GM18505 (cell line): Measurements from ENCODE around the gene CARHSP1.

Experiments
- ATAC-seq: cut with Tn5 transposase; IDR thresholded peaks from one replicate; pipeline ENCODE4 v1.9.1; 2021; ENCODE audit not compliant: unreplicated experiment
- POLR2A ChIP-seq: IDR thresholded peaks from 4 replicates; pipeline ENCODE4 v1.6.1; 2011; ENCODE audit warnings: borderline replicate concordance; ENCODE audit not compliant: insufficient read depth, insufficient read length; ENCODE audit errors: extremely low read depth

Gene CARHSP1

DNA sequence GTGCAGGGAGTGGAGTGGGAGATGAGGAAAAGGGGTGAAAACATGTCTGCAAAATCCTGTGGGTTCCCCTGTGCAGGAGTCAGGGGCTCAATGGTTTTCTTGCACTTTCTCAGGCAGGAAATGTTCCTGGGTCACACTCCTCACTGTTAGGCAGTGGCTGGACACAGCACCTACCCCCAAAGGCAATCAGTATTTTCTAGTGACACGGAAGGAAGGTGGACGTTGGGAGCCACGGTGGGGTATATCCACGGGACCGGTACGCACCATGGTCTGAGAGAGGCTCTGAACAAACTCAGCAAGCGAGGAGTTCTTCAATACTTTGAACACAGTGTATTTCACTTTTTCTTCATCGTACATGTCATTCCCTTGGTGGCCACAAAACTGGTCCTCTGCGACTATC, 34.2 kb upstream of the CARHSP1 start:
- TF ChIP-seq POLR2A = no peak
- ATAC-seq = no peak

DNA sequence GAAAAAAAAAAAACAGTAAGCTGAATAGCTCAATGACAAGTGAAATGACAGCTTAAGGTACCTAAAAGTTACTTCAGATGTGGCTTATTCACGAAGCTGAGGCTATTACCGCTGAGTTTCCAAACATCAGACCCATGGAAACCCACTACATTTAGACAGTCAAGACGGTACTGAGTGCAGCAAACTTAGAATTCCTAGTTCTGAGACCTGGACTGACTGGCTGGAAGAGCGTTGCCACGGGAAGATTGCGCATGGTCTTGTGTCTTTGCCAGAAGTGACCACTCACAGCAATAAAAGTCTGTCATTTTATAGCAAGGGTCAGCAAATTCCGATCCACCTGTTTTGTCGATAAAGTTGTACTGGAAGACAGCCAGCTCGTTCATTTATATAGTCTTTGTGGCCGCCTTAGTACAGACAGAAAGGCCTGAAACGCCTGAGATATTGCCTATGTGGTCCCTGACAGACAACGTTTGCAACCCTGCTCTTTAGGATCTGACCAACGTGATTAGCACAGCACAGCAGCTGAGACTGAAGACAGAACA, 32.6 kb upstream of the CARHSP1 start:
- TF ChIP-seq POLR2A = no peak

DNA sequence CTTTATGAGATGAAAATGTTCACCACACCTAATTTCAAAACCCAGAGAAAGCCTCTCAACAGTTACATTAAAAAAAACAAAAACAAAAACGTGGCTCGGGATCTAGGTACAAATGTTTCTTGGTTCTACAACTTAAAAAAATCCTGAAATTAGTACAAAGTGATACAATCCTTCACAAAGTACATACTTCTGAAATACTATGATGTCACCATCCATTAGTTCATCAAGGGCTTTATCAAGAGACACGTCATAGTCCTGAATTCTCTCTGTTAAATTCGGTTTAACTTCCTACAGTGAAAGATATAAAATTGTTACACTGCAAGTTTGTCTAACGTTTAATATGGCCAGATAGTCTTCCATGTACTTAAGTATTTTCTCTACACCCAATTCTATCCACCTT, 31.5 kb upstream of the CARHSP1 start:
- no peak for ATAC-seq
- no peak for TF ChIP-seq POLR2A

More for the DNA sequence above, 32.6 kb upstream of the CARHSP1 start:
- ATAC-seq = no peak

DNA sequence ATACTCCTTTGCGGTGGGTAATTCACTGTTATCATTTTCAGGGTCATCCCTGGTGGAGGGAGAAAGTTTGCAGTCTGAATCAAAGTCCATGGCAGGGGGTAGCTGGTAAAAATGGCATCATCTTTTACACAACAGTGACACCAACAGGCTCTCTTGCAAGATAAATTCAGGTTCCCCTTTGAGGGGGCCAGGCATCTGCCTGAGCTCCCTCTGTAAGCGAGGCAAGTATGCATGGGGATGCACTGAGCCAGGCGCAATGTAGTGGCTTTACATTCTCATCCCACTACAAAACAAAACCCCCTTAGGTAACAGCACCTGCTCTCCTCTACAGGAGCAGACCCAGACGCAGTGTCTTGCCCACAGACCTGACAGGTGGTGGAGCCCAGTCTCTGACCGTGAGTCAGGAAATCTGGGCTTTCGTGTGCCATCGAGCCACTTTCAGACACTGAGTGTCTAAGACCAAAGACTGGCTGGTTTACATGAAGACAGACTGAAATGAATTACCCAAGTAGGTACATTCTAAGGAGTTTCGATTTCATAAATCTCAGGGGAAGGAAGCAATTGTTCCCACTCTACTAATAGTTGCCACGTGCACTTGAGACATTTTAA, 31.0 kb upstream of the CARHSP1 start:
- TF ChIP-seq POLR2A = no peak
- no peak for ATAC-seq

DNA sequence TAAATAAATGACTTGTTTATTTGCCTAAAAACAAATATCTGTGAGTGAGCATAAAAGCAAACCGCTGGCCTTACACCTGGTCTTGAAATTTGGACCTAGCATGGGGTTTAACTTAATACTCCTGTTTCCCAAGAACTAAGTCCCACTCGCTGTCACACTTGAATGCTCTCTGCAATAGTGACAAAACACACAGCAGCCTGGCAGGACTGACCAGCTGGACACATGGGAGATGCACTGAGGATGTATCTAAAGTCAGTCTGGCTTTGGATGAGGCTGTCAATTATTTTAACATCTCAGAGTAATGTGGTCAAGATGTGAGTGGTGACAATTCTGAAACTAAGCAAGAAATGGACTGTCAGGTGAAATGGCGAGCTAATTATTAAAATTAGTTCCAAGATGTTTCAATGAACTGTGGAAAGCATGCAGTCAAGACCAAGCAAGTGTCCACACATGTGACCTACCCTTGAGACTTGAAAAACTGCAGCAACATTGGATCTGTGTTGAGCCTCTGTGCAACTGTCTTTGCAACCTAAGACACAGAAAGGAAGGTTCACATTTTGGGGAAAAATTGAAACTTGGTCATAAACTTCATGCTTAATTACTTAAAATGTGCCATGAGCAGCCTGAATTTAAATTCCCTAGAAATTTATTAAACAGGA, 30.0 kb upstream of the CARHSP1 start:
- TF ChIP-seq POLR2A = no peak
- ATAC-seq = no peak

DNA sequence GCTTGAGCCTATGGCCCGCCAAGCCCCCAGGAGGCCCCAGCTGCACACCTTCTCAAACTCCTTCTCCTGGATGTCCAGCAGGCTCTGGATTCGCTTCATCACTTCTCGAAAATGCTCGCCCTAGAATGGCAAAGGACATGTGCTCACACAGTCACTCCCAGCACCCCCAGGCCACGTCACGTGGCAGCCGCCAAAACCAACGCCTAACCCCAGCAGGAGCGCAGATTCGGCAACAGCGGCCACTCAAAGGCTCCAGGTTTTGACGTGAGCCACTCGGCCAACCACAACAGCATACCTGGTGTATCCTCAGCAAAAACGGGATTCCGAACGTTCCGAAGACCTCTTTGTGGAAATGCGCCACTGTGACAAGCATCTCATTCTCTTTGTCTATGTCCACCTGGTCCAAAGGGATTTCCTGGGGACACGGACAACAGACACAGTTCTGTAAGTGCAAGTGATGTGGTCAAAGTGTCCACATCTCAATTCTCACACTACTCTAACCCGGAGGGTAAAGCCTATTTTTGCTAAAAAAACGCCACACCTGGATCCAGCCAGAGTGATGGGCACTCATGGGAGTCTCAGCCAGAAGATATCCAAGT, 26.0 kb upstream of the CARHSP1 start:
- ATAC-seq = no peak
- no peak for TF ChIP-seq POLR2A

DNA sequence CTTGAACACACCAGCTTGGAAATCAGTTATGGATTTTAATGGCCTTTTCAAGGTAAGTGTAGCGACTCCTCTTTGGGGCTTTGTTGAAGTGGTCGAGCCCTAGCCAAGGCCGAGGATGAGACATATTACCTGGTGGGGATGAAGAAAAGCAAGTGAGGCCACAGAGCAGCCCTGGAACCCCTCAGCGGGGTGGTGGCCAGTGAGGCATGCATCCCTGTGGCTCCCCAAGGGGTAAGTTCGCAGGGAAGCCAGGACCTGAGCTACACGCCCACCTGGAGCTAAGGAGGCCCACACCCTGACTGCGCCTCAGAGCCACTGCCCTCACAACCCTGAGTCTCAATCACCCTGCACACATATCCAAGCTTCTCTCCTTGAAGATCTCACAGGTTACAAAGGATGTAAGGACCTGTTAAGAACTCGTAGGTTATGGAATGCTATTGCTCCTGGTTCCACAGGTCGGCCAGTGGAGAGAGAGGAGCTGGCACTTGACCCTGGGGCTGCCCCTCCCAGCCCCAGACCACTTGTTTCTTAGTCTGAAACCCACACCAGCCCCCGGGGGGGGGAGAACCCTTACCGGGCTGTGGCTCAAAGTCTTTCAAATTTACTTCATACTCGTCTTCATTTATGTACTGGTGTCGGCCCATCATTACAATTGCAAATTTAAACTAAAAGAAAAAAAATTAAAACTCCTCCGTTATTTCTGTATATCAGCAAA, 25.3 kb upstream of the CARHSP1 start:
- TF ChIP-seq POLR2A = peak; percentile 8
- ATAC-seq = no peak

DNA sequence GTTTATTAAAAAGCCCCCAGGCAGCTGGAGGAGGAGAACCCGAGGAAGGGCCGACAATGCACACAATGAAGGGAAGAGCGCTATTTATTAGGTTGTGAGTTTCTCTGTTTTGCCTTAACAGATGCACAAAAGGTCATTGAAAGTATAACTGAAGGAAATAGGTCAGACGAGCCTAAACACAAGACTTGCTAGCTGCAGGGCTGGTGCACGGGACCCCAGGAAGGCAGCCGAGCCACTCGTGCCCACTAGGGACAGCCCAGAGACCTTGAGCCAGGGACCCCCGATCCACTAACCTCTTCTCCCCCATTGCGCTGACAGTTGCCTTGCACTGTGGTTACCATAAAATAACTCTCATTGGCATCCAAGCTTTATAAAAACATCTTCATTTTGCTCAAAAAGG, 24.6 kb upstream of the CARHSP1 start:
- ATAC-seq = no peak
- no peak for TF ChIP-seq POLR2A

DNA sequence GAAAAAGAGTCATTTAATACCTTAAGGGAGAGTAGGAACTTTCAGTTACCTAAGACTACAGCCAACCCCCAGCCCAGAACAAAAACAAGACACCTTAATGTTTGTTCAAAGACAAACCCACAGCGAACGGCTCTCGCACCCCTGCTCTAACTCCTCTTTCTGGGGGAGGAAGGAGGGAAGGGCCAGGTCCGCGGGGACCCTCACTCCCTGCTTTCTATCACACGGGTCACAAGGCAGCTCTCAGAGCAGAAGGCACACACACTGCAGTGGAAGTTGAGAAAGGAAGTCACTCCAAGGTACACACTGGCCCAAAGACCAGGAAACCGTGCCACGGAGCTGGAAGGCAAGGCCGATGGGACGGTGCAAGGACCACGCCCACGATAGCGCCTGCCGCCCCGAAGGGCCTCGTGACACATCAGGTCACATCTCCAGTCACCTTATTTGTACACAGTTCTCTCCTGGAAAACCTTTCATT, 23.3 kb upstream of the CARHSP1 start:
- peak; percentile 23 for ATAC-seq
- TF ChIP-seq POLR2A = no peak

DNA sequence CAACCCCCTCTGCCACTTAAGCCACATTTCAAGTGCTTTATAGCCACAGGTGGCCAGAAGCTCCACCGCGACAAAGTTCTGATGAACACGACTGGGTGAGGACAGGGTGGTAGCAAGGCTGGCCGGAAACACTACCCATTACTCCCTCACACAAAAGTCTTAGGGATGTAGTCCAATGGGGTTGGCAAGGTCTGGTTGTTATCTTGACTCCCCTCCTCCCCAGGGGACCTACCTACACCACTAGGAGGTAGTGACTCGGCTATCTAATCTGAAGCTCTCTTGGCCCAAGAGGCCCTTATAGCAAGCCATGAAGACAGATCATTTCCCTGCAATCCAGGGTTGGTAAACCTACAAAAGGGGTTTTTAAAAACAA, 21.7 kb upstream of the CARHSP1 start:
- ATAC-seq = no peak
- TF ChIP-seq POLR2A = peak; percentile 29

DNA sequence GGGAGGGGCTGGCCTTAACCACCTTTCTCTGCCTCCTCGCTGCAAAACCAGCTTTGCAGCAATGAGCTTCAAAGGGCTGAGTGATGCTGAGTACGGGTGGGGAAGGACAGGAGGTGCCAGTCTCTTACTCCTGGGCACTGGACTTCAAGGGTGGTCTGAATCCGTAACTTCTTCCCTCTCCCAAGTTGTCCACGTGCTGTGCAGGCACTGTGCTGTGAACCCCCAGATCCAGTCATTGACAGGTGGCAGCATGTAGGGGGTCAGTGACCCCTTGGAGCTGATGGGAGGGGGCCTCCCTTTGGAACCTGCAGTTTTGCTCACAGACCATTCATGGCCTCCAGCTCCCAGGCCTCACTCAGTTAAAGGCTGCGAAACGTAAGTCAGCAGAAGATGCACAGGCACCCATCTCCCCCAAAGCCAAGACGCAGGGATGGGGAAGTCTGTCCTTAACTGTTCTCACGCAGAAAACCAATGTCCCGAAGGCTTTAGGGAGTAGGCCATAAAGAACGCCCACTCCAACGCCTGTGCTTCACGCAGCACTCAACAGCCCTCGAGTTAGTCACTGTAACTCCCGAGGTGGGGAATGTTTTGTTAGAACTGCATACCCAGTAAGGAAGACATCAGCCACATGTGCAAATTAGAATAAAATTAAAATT, 21.2 kb upstream of the CARHSP1 start:
- no peak for TF ChIP-seq POLR2A
- no peak for ATAC-seq

DNA sequence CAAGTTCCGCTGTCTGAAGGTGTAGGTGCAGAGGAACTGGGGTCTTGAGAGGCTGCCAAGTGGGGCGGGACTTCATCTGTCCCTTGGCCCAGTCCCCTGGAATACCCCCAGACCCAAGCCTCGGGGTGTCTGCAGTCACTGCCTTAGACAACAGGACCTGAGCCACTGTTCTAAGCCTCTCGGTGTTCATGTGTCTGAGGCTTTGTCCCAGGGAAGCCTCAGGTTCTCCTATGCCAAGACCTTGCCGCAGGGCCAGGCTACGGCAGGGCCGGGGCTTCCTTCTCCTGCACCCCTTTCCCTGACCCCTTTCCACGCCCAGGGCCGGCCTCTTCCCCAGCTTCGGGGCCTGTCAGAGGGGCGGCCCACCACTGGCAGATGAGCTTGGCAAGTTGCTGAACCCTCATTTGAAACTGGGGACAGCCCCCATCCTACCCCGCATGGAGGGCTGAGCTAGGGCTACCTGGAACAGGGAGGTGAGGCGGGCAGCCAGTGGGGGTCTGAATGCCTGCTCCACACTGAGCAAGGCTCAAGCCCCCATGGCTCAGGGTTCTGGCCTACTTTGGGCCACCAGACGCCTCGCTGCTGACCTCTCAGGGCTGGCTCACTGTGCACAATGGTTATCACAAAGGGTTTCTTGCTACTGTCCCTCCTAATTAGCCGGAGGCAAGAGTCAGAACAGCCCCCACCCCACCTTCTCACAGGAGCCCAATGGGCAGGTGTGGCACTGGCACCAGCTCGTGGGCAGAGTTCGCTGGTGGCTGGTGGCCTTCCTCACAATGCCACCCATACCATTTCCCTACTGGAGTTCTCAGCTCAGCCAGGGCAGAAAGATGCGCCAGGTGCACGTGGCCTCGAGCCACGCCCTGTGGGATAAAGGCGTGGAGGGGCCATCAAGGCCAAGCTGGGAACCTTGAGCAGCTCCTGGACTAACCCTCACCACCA, 20.4 kb upstream of the CARHSP1 start:
- ATAC-seq = no peak
- TF ChIP-seq POLR2A = peak; percentile 22

DNA sequence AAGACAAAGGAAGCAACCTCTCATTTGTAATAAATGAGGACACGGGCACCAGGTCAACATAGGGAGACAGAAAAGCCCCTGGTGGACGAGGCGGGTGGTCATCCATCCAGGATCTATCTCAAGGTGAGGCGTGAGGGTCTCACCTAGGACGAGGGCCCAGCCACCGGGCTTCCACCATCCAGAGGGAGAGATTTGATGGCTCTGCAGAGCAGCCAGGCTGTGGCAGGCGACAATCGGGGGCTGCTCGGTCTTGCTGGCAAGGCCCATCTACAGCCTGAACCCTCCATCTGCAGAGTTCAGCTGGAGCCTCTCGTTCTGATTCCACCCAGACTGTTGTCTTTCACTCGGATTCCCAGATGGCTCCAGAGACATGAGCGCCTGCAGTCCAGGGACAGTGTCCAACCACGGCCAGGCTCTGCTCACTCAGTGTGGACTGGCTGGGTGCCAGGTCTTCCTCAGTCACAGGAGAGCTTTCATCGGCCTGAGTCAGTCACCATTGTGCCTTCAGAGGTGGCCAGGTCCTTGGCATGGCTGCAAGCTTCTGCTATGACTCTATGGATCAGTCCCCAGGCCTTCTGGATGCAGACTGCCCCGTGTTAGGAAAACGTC, 19.2 kb upstream of the CARHSP1 start:
- ATAC-seq = no peak
- TF ChIP-seq POLR2A = no peak

DNA sequence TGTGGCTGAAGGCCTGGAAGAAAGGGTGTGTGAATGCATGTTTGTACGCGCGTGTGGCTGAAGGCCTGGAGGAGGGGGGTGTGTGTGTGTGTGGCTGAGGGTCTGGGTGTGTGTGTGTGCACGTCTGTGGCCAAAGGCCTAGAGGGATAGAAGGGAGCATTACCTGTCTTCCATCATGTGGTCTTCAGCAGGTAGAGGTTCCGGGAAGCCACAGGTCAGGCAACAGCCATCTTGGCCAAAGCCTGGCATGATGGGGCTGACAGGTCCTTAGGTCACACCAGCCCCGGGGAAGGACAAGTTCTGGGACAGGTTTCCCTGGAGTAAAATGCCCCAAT, 18.6 kb upstream of the CARHSP1 start:
- no peak for ATAC-seq
- TF ChIP-seq POLR2A = no peak
